GM18498 (cell line): ENCODE measurements around the gene RBM20.

Experiments
- ATAC-seq: cut with Tn5 transposase; IDR thresholded peaks from one replicate; pipeline ENCODE4 v1.9.1; 2021; ENCODE audit warnings: mild to moderate bottlenecking, moderate library complexity; ENCODE audit not compliant: unreplicated experiment

Gene RBM20

GRCh38 chr10:110671788-110672579 lies 27.8 kb downstream of the RBM20 start:
- peak; percentile 100 for ATAC-seq

DNA sequence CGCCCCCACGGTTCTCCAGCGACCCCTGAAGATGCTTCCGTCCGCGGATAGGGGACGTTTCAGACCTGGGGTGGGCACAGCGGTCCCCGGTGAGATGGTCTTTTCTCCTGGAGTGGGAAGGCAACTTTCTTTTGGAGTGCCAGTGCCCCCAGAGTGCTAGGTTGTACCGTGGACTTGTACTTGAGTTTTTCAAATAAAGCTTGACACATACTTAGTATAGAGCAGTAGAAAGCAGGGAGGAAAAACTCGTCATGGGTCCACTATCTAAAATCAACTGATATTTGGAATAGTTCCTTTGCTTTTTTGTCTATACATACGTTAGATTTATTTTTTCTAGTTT lies 28.4 kb downstream of the RBM20 start:
- ATAC-seq: peak; percentile 39

DNA sequence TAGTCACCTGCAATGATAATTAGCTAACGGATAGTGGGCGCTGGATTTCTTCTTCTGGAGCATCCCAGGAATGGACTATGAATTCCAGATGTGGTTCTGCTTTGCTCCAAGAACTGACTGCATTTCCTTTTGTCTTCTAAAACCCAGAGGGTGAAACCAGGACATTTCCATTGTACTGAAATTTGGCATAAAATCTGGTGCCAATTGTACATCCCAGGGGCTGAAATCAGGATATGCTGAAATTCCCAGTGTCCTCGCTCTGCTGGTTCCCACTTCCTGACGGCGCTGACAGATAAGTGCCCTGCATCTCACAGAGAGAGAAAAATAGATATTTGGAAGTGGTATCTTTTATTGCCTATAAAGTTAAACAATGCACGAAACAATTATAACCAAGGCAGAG lies 31.9 kb downstream of the RBM20 start:
- no peak for ATAC-seq

- no peak for ATAC-seq
Measured at GRCh38 chr10:110679486-110680272, 35.5 kb downstream of the RBM20 start.

GRCh38 chr10:110680273-110681020 lies 36.3 kb downstream of the RBM20 start:
- no peak for ATAC-seq

- ATAC-seq: no peak
Measured at GRCh38 chr10:110681023-110681681, 37.0 kb downstream of the RBM20 start.

DNA sequence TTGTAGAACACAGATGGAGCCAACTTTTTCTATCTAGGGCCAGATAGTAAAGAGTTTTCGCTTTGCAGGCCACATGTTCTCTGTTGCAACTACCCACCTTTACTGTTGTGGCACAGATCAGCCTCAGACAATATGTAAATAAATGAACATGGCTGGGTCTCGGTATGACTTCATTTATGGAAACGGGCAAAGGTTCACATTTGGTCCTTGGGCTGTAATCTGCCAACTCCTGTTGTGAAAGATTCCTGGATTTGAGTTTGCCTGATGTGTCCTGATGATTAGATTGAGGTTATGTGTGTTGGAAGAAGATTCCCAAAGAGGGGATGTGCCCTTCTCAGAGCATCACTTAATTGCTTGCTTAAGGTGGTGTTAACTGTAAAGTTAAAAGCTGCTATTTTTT lies 38.2 kb downstream of the RBM20 start:
- no peak for ATAC-seq

- no peak for ATAC-seq
Measured at GRCh38 chr10:110684800-110685446, 40.8 kb downstream of the RBM20 start.

GRCh38 chr10:110686047-110686446 lies 41.9 kb downstream of the RBM20 start:
- no peak for ATAC-seq

- no peak for ATAC-seq
Measured at GRCh38 chr10:110686949-110687348, 42.8 kb downstream of the RBM20 start.

GRCh38 chr10:110687400-110687799 lies 43.3 kb downstream of the RBM20 start:
- ATAC-seq: no peak

GRCh38 chr10:110691139-110691538 lies 47.0 kb downstream of the RBM20 start:
- no peak for ATAC-seq

GRCh38 chr10:110694263-110694662 lies 50.1 kb downstream of the RBM20 start:
- ATAC-seq: no peak

- ATAC-seq: no peak
Measured at GRCh38 chr10:110694820-110695538, 50.8 kb downstream of the RBM20 start.

GRCh38 chr10:110695539-110695886 lies 51.4 kb downstream of the RBM20 start:
- no peak for ATAC-seq

GRCh38 chr10:110696436-110696835 lies 52.3 kb downstream of the RBM20 start:
- no peak for ATAC-seq

GRCh38 chr10:110698340-110698739 lies 54.2 kb downstream of the RBM20 start:
- no peak for ATAC-seq

GRCh38 chr10:110698782-110699201 lies 54.7 kb downstream of the RBM20 start:
- ATAC-seq: no peak

DNA sequence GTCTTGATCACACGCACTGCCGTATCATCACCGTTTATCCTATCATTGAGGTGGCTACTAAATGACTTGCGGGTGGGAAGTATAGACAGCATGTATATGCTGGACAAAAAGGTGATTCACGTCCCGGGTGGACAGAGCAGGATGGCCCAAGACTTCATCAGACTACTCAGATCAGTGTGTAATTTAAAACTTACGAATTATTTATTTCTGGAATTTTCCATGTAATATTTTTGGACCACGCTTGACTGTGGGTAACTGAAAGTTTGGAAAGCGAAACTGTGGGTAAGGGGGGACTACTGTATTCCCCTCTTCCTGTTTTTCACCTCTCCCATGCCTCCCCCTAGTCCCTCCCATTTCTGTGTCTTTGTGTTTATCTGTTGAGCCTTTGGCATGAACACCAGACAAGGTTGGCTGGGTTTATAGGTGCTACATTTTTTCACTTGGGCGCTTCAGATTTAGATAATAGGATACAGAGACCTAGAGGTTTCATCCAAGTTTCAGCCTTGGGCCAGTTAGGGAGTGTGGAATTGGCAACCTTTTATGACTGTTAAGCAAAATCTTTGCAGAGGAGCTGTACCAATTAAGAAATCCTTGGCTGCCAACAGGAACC lies 55.8 kb downstream of the RBM20 start:
- no peak for ATAC-seq
